HepG2 (cell line): ENCODE data around the gene AIF1. TPM values are rescaled to one million over a fixed set of nuclear protein-coding genes. Genes with fewer than 3 reads are reported as not detected.

Experiments
- FOXM1 ChIP-seq: sonication (generic); formaldehyde crosslinking; IDR thresholded peaks from 2 replicates; pipeline ENCODE4 v1.5.0; 2020; ENCODE audit warnings: missing genetic modification reagents
- GABPB1 ChIP-seq: IDR thresholded peaks from 2 replicates; pipeline ENCODE4 v1.6.1; 2016; ENCODE audit warnings: mild to moderate bottlenecking, missing genetic modification reagents, moderate library complexity, missing compliant biosample characterization
- NR2C2 ChIP-seq: sonication (generic); formaldehyde crosslinking; IDR thresholded peaks from 2 replicates; pipeline ENCODE4 v1.4.0; 2020; ENCODE audit warnings: missing genetic modification reagents, mild to moderate bottlenecking, moderate library complexity, borderline replicate concordance
- PHF21A ChIP-seq: sonication (generic); formaldehyde crosslinking; IDR thresholded peaks from 2 replicates; pipeline ENCODE4 v1.5.0; 2020; ENCODE audit warnings: mild to moderate bottlenecking, missing genetic modification reagents
- YY1 ChIP-seq: IDR thresholded peaks from 2 replicates; pipeline ENCODE4 v1.6.1; 2011; ENCODE audit warnings: low read length, low read depth, moderate library complexity, mild to moderate bottlenecking; ENCODE audit not compliant: insufficient read depth, insufficient replicate concordance
- ZBTB3 ChIP-seq: sonication (generic); formaldehyde crosslinking; IDR thresholded peaks from 2 replicates; pipeline ENCODE4 v1.4.0; 2020; ENCODE audit warnings: low read depth, mild to moderate bottlenecking, moderate library complexity, missing genetic modification reagents, borderline replicate concordance
- ZBTB7B ChIP-seq: sonication (generic); formaldehyde crosslinking; IDR thresholded peaks from 2 replicates; pipeline ENCODE4 v1.4.0; 2020; ENCODE audit warnings: missing genetic modification reagents
- ZNF350 ChIP-seq: sonication (generic); formaldehyde crosslinking; IDR thresholded peaks from 2 replicates; pipeline ENCODE4 v1.4.0; 2020; ENCODE audit warnings: mild to moderate bottlenecking, low read depth, missing genetic modification reagents, borderline replicate concordance
- ZNF839 ChIP-seq: sonication (generic); formaldehyde crosslinking; IDR thresholded peaks from 2 replicates; pipeline ENCODE4 v1.4.0; 2020; ENCODE audit warnings: missing genetic modification reagents, mild to moderate bottlenecking, borderline replicate concordance
- ZNF883 ChIP-seq: sonication (generic); formaldehyde crosslinking; IDR thresholded peaks from 2 replicates; pipeline ENCODE4 v1.5.1; 2020; ENCODE audit warnings: mild to moderate bottlenecking, missing genetic modification reagents; ENCODE audit errors: not compliant biosample characterization
- ZSCAN29 ChIP-seq: sonication (generic); formaldehyde crosslinking; conservative IDR thresholded peaks from 2 replicates; pipeline ENCODE4 v1.4.0; 2020; ENCODE audit warnings: mild to moderate bottlenecking, missing genetic modification reagents
- polyA plus RNA-seq, 8 experiments: library from polyadenylated mRNA; depleted of rRNA in 3 of 8; stranded (reverse) in 7 of 8; unstranded in 1 of 8; fragments of >200 nt; fragmentation: Illumina TruSeq in 4 of 8; extraction: Trizol in 4 of 8; gene quantifications; 2 replicates each; pipeline versions ENCODE4 v1.2.1 to v1.2.3, GENCODE V29; 2011 to 2016; ENCODE audit warnings: low read depth in 4 of 8, missing spikeins in 1 of 8, mixed read lengths in 1 of 8; ENCODE audit not compliant: insufficient read depth in 1 of 8
- total RNA-seq, 5 experiments: library from RNA; depleted of rRNA; stranded (reverse); fragments of >200 nt; fragmentation: Illumina TruSeq; extraction: Trizol; gene quantifications; 2 replicates each; pipeline ENCODE4 v1.2.3, GENCODE V29; 2016; ENCODE audit warnings: low read depth in 1 of 5
- TF ChIP-seq, protein P1 (sequence below): fragments of 450-650 bp; IDR thresholded peaks from 2 replicates; pipeline ENCODE4 v1.6.1; 2017; ENCODE audit warnings: mild to moderate bottlenecking
- TF ChIP-seq, protein P2 (sequence below): sonication (generic); formaldehyde crosslinking; IDR thresholded peaks from 2 replicates; pipeline ENCODE4 v1.8.1; 2023; ENCODE audit warnings: mild to moderate bottlenecking, missing genetic modification reagents

AIF1 gene
- total and polyA plus RNA-seq, 2 of the 13 experiments (the other 11 are each of a cell fraction or from before 2014, with no cell fraction given): 1.5 TPM; not detected in 1

DNA sequence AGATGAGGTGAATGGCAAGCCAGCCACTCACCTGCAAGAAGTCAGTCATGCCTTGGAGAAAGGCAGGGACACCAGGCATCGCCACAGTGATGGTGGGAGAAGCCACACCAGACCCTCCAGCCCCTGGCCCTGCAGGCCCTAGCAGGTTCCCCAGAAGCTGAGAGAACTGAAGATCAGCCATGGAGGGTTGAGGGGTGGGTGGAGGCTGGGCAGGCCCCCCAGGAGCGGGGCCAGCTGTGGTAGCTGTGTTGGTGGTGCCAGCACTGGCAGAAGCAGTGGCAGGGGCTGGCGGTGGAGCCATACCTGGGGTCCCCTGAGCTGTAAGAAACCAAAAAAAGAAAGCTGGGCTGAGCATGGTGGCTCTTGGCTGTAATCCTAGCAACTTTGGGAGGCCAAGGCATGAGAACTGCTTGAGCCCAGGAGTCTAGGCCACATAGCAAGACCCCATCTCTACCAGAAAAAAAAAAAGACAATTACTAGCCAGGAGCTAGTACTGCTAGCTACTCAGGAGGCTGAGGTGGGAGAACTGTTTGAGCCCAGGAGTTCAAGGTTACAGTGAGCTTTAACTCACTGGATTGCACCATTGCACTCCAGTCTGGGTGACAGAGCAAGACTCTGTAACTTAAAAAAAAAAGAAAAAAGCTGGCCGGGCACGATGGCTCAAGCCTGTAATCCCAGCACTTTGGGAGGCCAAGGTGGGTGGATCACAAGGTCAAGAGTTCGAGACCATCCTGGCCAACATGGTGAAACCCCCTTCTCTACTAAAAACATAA is 27.9 kb downstream of the AIF1 start (continued):
- TF ChIP-seq, protein P1, sequence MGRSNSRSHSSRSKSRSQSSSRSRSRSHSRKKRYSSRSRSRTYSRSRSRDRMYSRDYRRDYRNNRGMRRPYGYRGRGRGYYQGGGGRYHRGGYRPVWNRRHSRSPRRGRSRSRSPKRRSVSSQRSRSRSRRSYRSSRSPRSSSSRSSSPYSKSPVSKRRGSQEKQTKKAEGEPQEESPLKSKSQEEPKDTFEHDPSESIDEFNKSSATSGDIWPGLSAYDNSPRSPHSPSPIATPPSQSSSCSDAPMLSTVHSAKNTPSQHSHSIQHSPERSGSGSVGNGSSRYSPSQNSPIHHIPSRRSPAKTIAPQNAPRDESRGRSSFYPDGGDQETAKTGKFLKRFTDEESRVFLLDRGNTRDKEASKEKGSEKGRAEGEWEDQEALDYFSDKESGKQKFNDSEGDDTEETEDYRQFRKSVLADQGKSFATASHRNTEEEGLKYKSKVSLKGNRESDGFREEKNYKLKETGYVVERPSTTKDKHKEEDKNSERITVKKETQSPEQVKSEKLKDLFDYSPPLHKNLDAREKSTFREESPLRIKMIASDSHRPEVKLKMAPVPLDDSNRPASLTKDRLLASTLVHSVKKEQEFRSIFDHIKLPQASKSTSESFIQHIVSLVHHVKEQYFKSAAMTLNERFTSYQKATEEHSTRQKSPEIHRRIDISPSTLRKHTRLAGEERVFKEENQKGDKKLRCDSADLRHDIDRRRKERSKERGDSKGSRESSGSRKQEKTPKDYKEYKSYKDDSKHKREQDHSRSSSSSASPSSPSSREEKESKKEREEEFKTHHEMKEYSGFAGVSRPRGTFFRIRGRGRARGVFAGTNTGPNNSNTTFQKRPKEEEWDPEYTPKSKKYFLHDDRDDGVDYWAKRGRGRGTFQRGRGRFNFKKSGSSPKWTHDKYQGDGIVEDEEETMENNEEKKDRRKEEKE: no peak
- TF ChIP-seq GABPB1 (CRISPR knock-in tag) (no peak), ZSCAN29 (CRISPR knock-in tag) (no peak), FOXM1 (no peak), ZBTB3 (CRISPR knock-in tag) (peak; percentile 71; the same call in 1 of the 2 replicates), ZNF839 (CRISPR knock-in tag) (no peak), ZNF883 (CRISPR knock-in tag) (no peak), NR2C2 (CRISPR knock-in tag) (peak; percentile 17; the same call in 1 of the 2 replicates), ZBTB7B (CRISPR knock-in tag) (no peak), PHF21A (CRISPR knock-in tag) (0 out of 2 replicates have a peak, but pooled peaks have one; percentile 30), YY1 (no peak), ZNF350 (no peak)
- TF ChIP-seq, protein P2, sequence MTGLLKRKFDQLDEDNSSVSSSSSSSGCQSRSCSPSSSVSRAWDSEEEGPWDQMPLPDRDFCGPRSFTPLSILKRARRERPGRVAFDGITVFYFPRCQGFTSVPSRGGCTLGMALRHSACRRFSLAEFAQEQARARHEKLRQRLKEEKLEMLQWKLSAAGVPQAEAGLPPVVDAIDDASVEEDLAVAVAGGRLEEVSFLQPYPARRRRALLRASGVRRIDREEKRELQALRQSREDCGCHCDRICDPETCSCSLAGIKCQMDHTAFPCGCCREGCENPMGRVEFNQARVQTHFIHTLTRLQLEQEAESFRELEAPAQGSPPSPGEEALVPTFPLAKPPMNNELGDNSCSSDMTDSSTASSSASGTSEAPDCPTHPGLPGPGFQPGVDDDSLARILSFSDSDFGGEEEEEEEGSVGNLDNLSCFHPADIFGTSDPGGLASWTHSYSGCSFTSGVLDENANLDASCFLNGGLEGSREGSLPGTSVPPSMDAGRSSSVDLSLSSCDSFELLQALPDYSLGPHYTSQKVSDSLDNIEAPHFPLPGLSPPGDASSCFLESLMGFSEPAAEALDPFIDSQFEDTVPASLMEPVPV (CRISPR knock-in tag): no peak
